Keratinocyte (primary cell): ENCODE results near the gene LIG1. TPM values are rescaled to one million over a fixed set of nuclear protein-coding genes. Genes with fewer than 3 reads are reported as not detected.

Experiments
- DNase-seq: peaks from one replicate; pipeline ENCODE4 v3.0.0-alpha.2; 2011; ENCODE audit warnings: low read depth, missing footprints, low spot score
- FAIRE-seq: peaks from 2 replicates; lab custom pipeline; 2011; peaks lifted over from hg19 to GRCh38; lab: Jason Lieb, UNC
- H2AFZ ChIP-seq: 2 replicates; pipeline ENCODE4 v1.6.0; 2012; ENCODE audit warnings: low read length, control low read depth, inconsistent platforms; ENCODE audit not compliant: control insufficient read depth
- H3K27ac ChIP-seq: 2 replicates; pipeline ENCODE4 v1.5.1; 2011; ENCODE audit warnings: low read length; ENCODE audit not compliant: control insufficient read depth, insufficient read depth
- H3K27me3 ChIP-seq: 3 replicates; pipeline ENCODE4 v1.6.0; 2011; ENCODE audit warnings: low read length; ENCODE audit not compliant: control insufficient read depth, insufficient read depth; ENCODE audit errors: extremely low read depth
- H3K36me3 ChIP-seq, 2 experiments: 2 replicates in 1 of 2; 3 replicates in 1 of 2; pipeline ENCODE4 v1.5.1; 2011; ENCODE audit warnings: low read length in 2 of 2, mild to moderate bottlenecking in 1 of 2; ENCODE audit not compliant: control insufficient read depth in 2 of 2, insufficient read depth in 2 of 2; ENCODE audit errors: extremely low read depth in 1 of 2
- H3K4me1 ChIP-seq: 3 replicates; pipeline ENCODE4 v1.5.1; 2011; ENCODE audit warnings: low read length; ENCODE audit not compliant: control insufficient read depth, insufficient read depth; ENCODE audit errors: extremely low read depth
- H3K4me2 ChIP-seq: 3 replicates; pipeline ENCODE4 v1.6.0; 2011; ENCODE audit warnings: low read depth, low read length; ENCODE audit not compliant: control insufficient read depth, insufficient read depth; ENCODE audit errors: extremely low read depth
- H3K4me3 ChIP-seq, 3 experiments: fragments of 200-600 bp in 1 of 3; sonication (generic) in 1 of 3; 2 replicates in 2 of 3; 3 replicates in 1 of 3; pipeline ENCODE4 v1.5.1; 2011 to 2016; ENCODE audit warnings: low read length in 3 of 3, mild to moderate bottlenecking in 3 of 3, control low read depth in 2 of 3, inconsistent platforms in 1 of 3, low read depth in 1 of 3, mixed read lengths in 1 of 3, mixed run types in 1 of 3, moderate library complexity in 1 of 3; ENCODE audit not compliant: control insufficient read depth in 2 of 3, insufficient read depth in 2 of 3; ENCODE audit errors: extremely low read depth in 1 of 3
- H3K79me2 ChIP-seq: 2 replicates; pipeline ENCODE4 v1.6.0; 2012; ENCODE audit warnings: low read length; ENCODE audit not compliant: control insufficient read depth, insufficient read depth
- H3K9ac ChIP-seq: 3 replicates; pipeline ENCODE4 v1.6.0; 2011; ENCODE audit warnings: low read length; ENCODE audit not compliant: control insufficient read depth, insufficient read depth; ENCODE audit errors: extremely low read depth
- H3K9me1 ChIP-seq: 3 replicates; pipeline ENCODE4 v1.6.0; 2011; ENCODE audit warnings: low read length; ENCODE audit not compliant: control insufficient read depth, insufficient read depth; ENCODE audit errors: extremely low read depth
- H3K9me3 ChIP-seq: 2 replicates; pipeline ENCODE4 v1.5.1; 2012; ENCODE audit warnings: low read depth, low read length; ENCODE audit not compliant: control insufficient read depth
- H4K20me1 ChIP-seq: 3 replicates; pipeline ENCODE4 v1.6.0; 2011; ENCODE audit warnings: low read length; ENCODE audit not compliant: control insufficient read depth, insufficient read depth; ENCODE audit errors: extremely low read depth
- EZH2 ChIP-seq: IDR thresholded peaks from one replicate; pipeline ENCODE4 v1.6.1; 2012; ENCODE audit warnings: inconsistent platforms, mild to moderate bottlenecking, low read length, moderate library complexity
- dilution Hi-C: fragments of 300-500 bp; cut with MboI; formaldehyde crosslinking; loops from one replicate; pipeline ENCODE4 v1.7.0; 2020; ENCODE audit warnings: low sequenced_read_pairs; ENCODE audit not compliant: extremely low pct_ligation_motif_present
- polyA plus RNA-seq, 5 experiments: library from polyadenylated mRNA; depleted of rRNA in 3 of 5; stranded (reverse) in 3 of 5; stranded (forward) in 1 of 5; unstranded in 1 of 5; fragments of >200 nt; gene quantifications; 1 replicate in 1 of 5; 2 replicates in 3 of 5; 3 replicates in 1 of 5; pipeline versions ENCODE4 v1.2.1 to v1.2.3, GENCODE V29; 2011 to 2012; ENCODE audit warnings: missing spikeins in 2 of 5, low read depth in 1 of 5, low replicate concordance in 1 of 5
- TF ChIP-seq, protein P1 (sequence below), 3 experiments: IDR thresholded peaks in 1 of 3; conservative IDR thresholded peaks in 1 of 3; optimal IDR thresholded peaks in 1 of 3; 2 replicates in 2 of 3; 3 replicates in 1 of 3; pipeline versions ENCODE3 to v1.5.1; 2011; ENCODE audit warnings: low read length in 3 of 3, mild to moderate bottlenecking in 3 of 3, moderate library complexity in 2 of 3, control low read depth in 1 of 3, inconsistent platforms in 1 of 3; ENCODE audit not compliant: insufficient read depth in 2 of 3; ENCODE audit errors: extremely low read depth in 1 of 3

LIG1 gene
- polyA plus RNA-seq, 1 donor (not counting 4 experiments of a cell fraction or from before 2014, with no cell fraction given) = 16.5 TPM

DNA sequence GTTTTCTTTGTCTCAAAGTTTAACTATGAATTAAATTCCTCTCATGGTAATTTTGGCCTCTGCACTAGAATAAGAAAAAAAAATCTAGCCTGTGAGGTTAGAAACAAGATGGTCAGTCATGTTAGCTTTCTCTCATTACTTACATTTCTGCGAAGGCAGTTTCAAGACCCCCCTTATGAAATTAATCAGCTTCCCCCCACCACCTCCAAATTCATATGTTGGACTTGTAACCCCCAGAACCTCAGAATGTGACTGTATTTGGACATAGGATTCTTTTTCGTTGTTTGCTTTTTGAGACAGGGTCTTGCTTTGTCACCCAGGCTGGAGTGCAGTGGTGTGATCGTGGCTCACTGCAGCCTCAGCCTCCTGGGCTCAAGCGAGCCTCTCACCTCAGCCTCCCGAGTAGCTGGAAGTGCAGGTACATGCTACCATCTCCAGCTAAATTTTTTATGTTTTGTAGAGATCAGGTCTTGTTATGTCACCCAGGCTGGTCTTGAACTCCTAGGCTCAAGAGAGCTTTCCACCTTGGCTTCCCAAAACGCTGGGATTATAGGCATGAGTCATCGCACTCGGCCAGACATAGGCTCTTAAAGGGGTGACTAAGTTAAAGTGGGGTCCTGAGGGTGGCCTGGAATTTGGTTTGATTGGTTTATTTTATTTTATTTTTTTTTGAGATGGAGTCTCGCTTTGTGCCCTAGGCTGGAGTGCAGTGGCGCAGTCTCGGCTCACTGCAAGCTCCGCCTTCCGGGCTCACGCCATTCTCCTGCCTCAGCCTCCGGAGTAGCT, 61.0 kb downstream of the LIG1 start:
- no peak for FAIRE-seq
- H3K27ac ChIP-seq = no peak overlapping the region

DNA sequence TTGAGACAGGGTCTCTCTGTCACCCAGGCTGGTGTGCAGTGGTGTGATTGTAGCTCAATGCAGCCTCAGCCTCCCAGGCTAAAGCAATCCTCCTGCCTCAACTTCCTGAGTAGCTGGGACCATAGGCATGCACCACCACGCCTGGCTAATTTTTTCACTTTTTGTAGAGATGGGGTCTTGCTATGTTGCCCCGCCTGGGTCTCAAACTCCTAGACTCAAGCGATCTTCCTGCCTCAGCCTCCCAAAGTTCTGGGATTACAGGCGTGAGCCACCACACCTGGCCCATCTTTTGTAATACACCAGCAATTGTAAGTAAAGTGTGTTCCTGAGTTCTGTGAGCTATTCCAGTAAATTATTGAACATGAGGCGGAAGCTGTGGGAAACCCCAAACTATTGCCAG, 66.2 kb downstream of the LIG1 start:
- no peak overlapping the region for H3K27ac ChIP-seq
- dilution Hi-C loops = no loop called here
- H3K9ac ChIP-seq = no peak overlapping the region
- FAIRE-seq = no peak
- H3K4me2 ChIP-seq = no peak overlapping the region
- peaks cover 5% of the 10 kb centered on the region for H3K4me1 ChIP-seq
- TF ChIP-seq EZH2 = no peak
- TF ChIP-seq, protein P1, sequence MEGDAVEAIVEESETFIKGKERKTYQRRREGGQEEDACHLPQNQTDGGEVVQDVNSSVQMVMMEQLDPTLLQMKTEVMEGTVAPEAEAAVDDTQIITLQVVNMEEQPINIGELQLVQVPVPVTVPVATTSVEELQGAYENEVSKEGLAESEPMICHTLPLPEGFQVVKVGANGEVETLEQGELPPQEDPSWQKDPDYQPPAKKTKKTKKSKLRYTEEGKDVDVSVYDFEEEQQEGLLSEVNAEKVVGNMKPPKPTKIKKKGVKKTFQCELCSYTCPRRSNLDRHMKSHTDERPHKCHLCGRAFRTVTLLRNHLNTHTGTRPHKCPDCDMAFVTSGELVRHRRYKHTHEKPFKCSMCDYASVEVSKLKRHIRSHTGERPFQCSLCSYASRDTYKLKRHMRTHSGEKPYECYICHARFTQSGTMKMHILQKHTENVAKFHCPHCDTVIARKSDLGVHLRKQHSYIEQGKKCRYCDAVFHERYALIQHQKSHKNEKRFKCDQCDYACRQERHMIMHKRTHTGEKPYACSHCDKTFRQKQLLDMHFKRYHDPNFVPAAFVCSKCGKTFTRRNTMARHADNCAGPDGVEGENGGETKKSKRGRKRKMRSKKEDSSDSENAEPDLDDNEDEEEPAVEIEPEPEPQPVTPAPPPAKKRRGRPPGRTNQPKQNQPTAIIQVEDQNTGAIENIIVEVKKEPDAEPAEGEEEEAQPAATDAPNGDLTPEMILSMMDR (optimal IDR thresholded peaks at IDR 0.05 in 1 of 3, IDR thresholded peaks at IDR 0.05 in 1 of 3, conservative IDR thresholded peaks at IDR 0.05 in 1 of 3; ENCODE audit: extremely low read depth in 1 of 3, insufficient read depth in 2 of 3, low read length in 3 of 3) = no peak
- no peaks in the 10 kb centered on the region for H3K9me3 ChIP-seq
- no peak overlapping the region for H3K4me3 ChIP-seq
- no peaks in the 10 kb centered on the region for H3K36me3 ChIP-seq
- no peaks in the 10 kb centered on the region for H3K79me2 ChIP-seq
- no peak for DNase-seq
- no peaks in the 10 kb centered on the region for H4K20me1 ChIP-seq
- no peaks in the 10 kb centered on the region for H3K27me3 ChIP-seq
- no peaks in the 10 kb centered on the region for H3K9me1 ChIP-seq
- H2AFZ ChIP-seq = no peak overlapping the region

More for the DNA sequence above, 61.0 kb downstream of the LIG1 start:
- Histone ChIP-seq H2AFZ (no peak overlapping the region), H3K79me2 (no peaks in the 10 kb centered on the region), H3K36me3 (no peaks in the 10 kb centered on the region), H3K4me1 (peaks cover 15% of the 10 kb centered on the region), H3K4me3 (no peak overlapping the region), H3K4me2 (no peak overlapping the region), H3K9me1 (no peaks in the 10 kb centered on the region), H3K9ac (no peak overlapping the region), H3K27me3 (no peaks in the 10 kb centered on the region), H4K20me1 (no peaks in the 10 kb centered on the region), H3K9me3 (no peaks in the 10 kb centered on the region)
- dilution Hi-C loops = no loop called here
- DNase-seq = no peak
- TF ChIP-seq, protein P1 (optimal IDR thresholded peaks at IDR 0.05 in 1 of 3, IDR thresholded peaks at IDR 0.05 in 1 of 3, conservative IDR thresholded peaks at IDR 0.05 in 1 of 3; ENCODE audit: extremely low read depth in 1 of 3, insufficient read depth in 2 of 3, low read length in 3 of 3) = no peak
- TF ChIP-seq EZH2 = no peak
